ENCODE measurements around the gene MTX1. TPM values are rescaled to one million over a fixed set of nuclear protein-coding genes. Genes with fewer than 3 reads are reported as not detected.
"Not testable (repeated sequence)": the region's sequence is repeated elsewhere in the genome, so short reads cannot be mapped to it uniquely, and the experiment has no call there.

MTX1 gene
- total and polyA plus RNA-seq, 9 donors, result 19.6 to 24.5 (median 21.7) TPM

GRCh38 chr1:155187456-155187891, 21.0 kb upstream of the MTX1 start:
- H3K27ac ChIP-seq (ENCODE audit: low read length), result no peak overlapping the region
- H3K9me3 ChIP-seq (replicated peaks; ENCODE audit: control insufficient read depth, low read depth, low read length), result no peaks in the 10 kb centered on the region
- WGBS (ENCODE audit: insufficient coverage), result 66% methylated on average over 16 of the region's 16 CpGs
- H3K36me3 ChIP-seq (ENCODE audit: control insufficient read depth, insufficient read depth, low read length), result no peaks in the 10 kb centered on the region
- peaks cover 28% of the 10 kb centered on the region for H3K4me1 ChIP-seq (ENCODE audit: control insufficient read depth, insufficient read depth, low read length)
- no peaks in the 10 kb centered on the region for H3K27me3 ChIP-seq (ENCODE audit: control insufficient read depth, insufficient read depth, low read length)
- no peak for DNase-seq
- H3K4me3 ChIP-seq (ENCODE audit: low read length), result no peak overlapping the region

- Histone ChIP-seq H3K4me1 (ENCODE audit: control insufficient read depth, insufficient read depth, low read length) (peaks cover 32% of the 10 kb centered on the region), H3K4me3 (ENCODE audit: low read length) (no peak overlapping the region), H3K27ac (ENCODE audit: low read length) (no peak overlapping the region), H3K36me3 (ENCODE audit: control insufficient read depth, insufficient read depth, low read length) (no peaks in the 10 kb centered on the region), H3K27me3 (ENCODE audit: control insufficient read depth, insufficient read depth, low read length) (no peaks in the 10 kb centered on the region), H3K9me3 (replicated peaks; ENCODE audit: control insufficient read depth, low read depth, low read length) (no peaks in the 10 kb centered on the region)
- WGBS (ENCODE audit: insufficient coverage), result 85% methylated on average over 12 of the region's 14 CpGs
- DNase-seq, result no peak
These were observed 20.2 kb upstream of the MTX1 start for GRCh38 chr1:155188268-155188667.

DNA sequence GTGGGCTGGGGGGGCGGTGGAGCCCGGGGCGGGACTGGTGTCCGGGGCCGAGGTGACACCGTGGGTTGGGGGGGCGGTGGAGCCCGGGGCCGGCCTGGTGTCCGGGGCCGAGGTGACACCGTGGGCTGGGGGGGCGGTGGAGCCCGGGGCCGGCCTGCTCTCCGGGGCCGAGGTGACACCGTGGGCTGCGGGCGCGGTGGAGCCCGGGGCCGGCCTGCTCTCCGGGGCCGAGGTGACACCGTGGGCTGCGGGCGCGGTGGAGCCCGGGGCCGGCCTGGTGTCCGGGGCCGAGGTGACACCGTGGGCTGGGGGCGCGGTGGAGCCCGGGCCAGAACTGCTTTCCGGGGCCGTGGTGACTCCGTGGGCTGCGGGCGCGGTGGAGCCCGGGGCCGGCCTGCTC, 18.6 kb upstream of the MTX1 start:
- H3K4me3 ChIP-seq (ENCODE audit: low read length); H3K36me3 ChIP-seq (ENCODE audit: control insufficient read depth, insufficient read depth, low read length); H3K9me3 ChIP-seq (replicated peaks; ENCODE audit: control insufficient read depth, low read depth, low read length); H3K27me3 ChIP-seq (ENCODE audit: control insufficient read depth, insufficient read depth, low read length); DNase-seq; H3K27ac ChIP-seq (ENCODE audit: low read length): not testable (repeated sequence)
- peaks cover 30% of the 10 kb centered on the region for H3K4me1 ChIP-seq (ENCODE audit: control insufficient read depth, insufficient read depth, low read length)
- 93% methylated on average over 12 of the region's 45 CpGs for WGBS (ENCODE audit: insufficient coverage)

GRCh38 chr1:155191904-155192303, 16.6 kb upstream of the MTX1 start:
- no peak for DNase-seq
- no peak overlapping the region for H3K27ac ChIP-seq (ENCODE audit: low read length)
- no peak overlapping the region for H3K4me3 ChIP-seq (ENCODE audit: low read length)
- H3K4me1 ChIP-seq (ENCODE audit: control insufficient read depth, insufficient read depth, low read length), result peaks cover 23% of the 10 kb centered on the region
- peaks cover 11% of the 10 kb centered on the region for H3K36me3 ChIP-seq (ENCODE audit: control insufficient read depth, insufficient read depth, low read length)
- H3K27me3 ChIP-seq (ENCODE audit: control insufficient read depth, insufficient read depth, low read length), result no peaks in the 10 kb centered on the region
- WGBS (ENCODE audit: insufficient coverage), result 91% methylated on average over 15 of the region's 17 CpGs
- no peaks in the 10 kb centered on the region for H3K9me3 ChIP-seq (replicated peaks; ENCODE audit: control insufficient read depth, low read depth, low read length)

DNA sequence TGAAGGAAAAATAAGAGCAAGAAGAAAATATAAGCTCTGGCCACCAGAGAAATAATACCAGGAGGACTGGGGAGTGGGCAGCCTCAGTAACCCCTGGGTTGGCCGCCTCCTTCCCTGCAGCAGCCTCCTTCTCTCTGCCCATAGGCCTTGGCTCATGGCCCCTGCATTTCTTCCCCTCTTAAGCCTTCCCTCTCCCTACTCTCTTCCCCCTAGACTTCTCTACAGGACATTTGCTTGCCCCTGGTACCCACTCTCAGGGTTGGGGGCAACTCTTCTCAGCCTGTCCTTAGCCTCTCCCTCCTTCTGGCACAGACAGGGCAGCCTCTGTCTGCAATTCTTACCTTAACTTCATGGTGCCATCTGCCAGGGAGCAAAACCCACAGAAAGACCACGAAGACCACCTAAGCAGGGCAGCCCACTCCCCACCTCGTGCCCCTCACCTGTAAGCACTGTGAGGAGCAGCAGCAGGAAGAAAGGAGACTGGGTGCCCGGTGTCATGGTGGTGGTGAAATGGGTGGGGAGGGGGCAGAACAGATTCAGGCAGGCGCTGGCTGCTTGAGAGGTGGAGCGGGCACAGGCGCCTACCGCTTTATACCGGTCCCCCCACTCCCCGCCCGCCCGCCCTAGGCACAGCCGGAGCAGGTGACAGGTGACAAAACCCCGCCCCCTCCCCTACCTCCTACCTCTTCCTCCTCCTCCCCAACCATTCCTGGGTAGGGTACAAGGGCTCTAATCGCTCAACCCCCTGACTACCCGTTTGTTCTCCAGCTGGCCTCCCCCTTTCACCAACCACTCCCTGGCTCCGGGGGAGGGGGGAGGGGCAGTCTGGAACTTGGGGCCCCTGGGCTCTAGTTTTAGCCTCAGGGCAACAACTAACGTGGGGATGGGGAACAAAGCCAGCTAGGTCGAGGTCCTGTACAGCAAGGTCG, 15.9 kb upstream of the MTX1 start:
- peak; percentile 53 for DNase-seq
- 50% methylated on average over 2 of the region's 20 CpGs for WGBS (ENCODE audit: insufficient coverage)
- H3K9me3 ChIP-seq (replicated peaks; ENCODE audit: control insufficient read depth, low read depth, low read length), result no peaks in the 10 kb centered on the region
- peak overlapping the region; percentile 98 for H3K27ac ChIP-seq (ENCODE audit: low read length)
- peaks cover 18% of the 10 kb centered on the region for H3K36me3 ChIP-seq (ENCODE audit: control insufficient read depth, insufficient read depth, low read length)
- H3K4me3 ChIP-seq (ENCODE audit: low read length), result no peak overlapping the region
- no peaks in the 10 kb centered on the region for H3K27me3 ChIP-seq (ENCODE audit: control insufficient read depth, insufficient read depth, low read length)
- peaks cover 23% of the 10 kb centered on the region for H3K4me1 ChIP-seq (ENCODE audit: control insufficient read depth, insufficient read depth, low read length)

GRCh38 chr1:155193275-155193990, 15.1 kb upstream of the MTX1 start:
- under 1% methylated on average over 24 of the region's 38 CpGs for WGBS (ENCODE audit: insufficient coverage)

DNA sequence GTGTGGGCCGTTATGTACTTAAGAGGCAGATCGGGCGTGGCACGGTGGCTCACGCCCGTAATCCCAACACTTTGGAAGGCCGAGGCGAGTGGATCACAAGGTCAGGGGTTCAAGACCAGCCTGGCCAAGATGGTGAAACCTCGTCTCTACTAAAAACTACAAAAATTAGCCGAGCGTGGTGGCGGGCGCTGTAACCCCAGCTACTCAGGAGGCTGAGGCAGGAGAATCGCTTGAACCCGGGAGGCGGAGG, 14.6 kb upstream of the MTX1 start:
- DNase-seq; H3K27me3 ChIP-seq (ENCODE audit: control insufficient read depth, insufficient read depth, low read length); H3K9me3 ChIP-seq (replicated peaks; ENCODE audit: control insufficient read depth, low read depth, low read length): not testable (repeated sequence)
- Histone ChIP-seq H3K4me3 (ENCODE audit: low read length) (peak overlapping the region; percentile 58), H3K27ac (ENCODE audit: low read length) (peak overlapping the region; percentile 98), H3K36me3 (ENCODE audit: control insufficient read depth, insufficient read depth, low read length) (peaks cover 29% of the 10 kb centered on the region), H3K4me1 (ENCODE audit: control insufficient read depth, insufficient read depth, low read length) (peaks cover 23% of the 10 kb centered on the region)
- 9% methylated on average over 14 of the region's 16 CpGs for WGBS (ENCODE audit: insufficient coverage)

More at GRCh38 chr1:155193275-155193990, 15.1 kb upstream of the MTX1 start:
- Histone ChIP-seq H3K27ac (ENCODE audit: low read length) (peak overlapping the region; percentile 98), H3K27me3 (ENCODE audit: control insufficient read depth, insufficient read depth, low read length) (no peaks in the 10 kb centered on the region), H3K9me3 (replicated peaks; ENCODE audit: control insufficient read depth, low read depth, low read length) (no peaks in the 10 kb centered on the region), H3K4me3 (ENCODE audit: low read length) (peak overlapping the region; percentile 58), H3K4me1 (ENCODE audit: control insufficient read depth, insufficient read depth, low read length) (peaks cover 23% of the 10 kb centered on the region), H3K36me3 (ENCODE audit: control insufficient read depth, insufficient read depth, low read length) (peaks cover 26% of the 10 kb centered on the region)
- DNase-seq, result peak; percentile 93

GRCh38 chr1:155195201-155196102, 13.0 kb upstream of the MTX1 start:
- Histone ChIP-seq H3K9me3 (replicated peaks; ENCODE audit: control insufficient read depth, low read depth, low read length) (no peaks in the 10 kb centered on the region), H3K4me3 (ENCODE audit: low read length) (peak overlapping the region; percentile 58), H3K27ac (ENCODE audit: low read length) (peak overlapping the region; percentile 77), H3K36me3 (ENCODE audit: control insufficient read depth, insufficient read depth, low read length) (peaks cover 41% of the 10 kb centered on the region), H3K4me1 (ENCODE audit: control insufficient read depth, insufficient read depth, low read length) (peaks cover 23% of the 10 kb centered on the region), H3K27me3 (ENCODE audit: control insufficient read depth, insufficient read depth, low read length) (no peaks in the 10 kb centered on the region)
- WGBS (ENCODE audit: insufficient coverage), result 5% methylated on average over 12 of the region's 27 CpGs
- peak; percentile 67 for DNase-seq

DNA sequence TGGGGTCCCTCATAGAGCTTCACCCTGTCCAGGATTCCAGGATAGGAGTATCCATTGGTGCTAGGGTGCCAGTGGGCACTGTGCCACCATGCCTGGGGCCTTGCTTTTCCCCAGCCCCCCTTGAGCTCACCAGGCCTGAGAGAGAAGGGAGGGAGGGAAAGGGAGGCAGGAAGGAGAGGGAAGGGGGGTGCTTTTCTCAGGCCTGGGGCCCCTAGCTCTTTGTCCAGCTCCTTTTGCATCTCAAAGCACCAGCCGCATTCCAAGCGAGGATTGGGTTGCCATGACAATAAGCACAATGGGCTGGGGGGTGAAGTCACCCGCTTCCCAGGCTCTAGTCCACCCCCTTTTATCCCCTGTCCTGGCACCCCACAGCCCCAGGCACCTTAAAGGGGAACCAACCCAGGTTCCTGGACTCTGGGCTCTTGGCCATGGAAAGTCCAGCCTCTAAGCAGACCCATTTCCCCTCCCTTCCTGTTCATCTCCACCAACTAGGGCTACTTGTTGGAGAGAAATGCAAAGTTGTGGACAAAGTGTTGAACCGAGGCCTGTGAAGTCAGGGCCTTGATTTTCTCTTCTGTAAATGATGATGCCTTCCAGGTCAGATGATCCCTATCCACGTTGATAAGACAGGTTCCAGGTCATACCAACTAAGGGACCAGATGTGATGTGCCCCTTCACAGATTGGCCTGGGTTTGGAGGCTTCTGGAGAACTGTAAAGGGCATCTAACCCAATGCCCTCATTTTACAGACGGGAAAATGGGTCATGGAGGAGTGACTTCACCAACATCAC, 12.2 kb upstream of the MTX1 start:
- Histone ChIP-seq H3K27me3 (ENCODE audit: control insufficient read depth, insufficient read depth, low read length) (no peaks in the 10 kb centered on the region), H3K4me1 (ENCODE audit: control insufficient read depth, insufficient read depth, low read length) (peaks cover 23% of the 10 kb centered on the region), H3K4me3 (ENCODE audit: low read length) (no peak overlapping the region), H3K27ac (ENCODE audit: low read length) (peak overlapping the region; percentile 51), H3K9me3 (replicated peaks; ENCODE audit: control insufficient read depth, low read depth, low read length) (no peaks in the 10 kb centered on the region), H3K36me3 (ENCODE audit: control insufficient read depth, insufficient read depth, low read length) (peaks cover 49% of the 10 kb centered on the region)
- DNase-seq, result no peak
- WGBS (ENCODE audit: insufficient coverage), result 20% methylated on average over 1 of the region's 6 CpGs
